ENCODE data around the gene YAP1.

YAP1 gene

DNA sequence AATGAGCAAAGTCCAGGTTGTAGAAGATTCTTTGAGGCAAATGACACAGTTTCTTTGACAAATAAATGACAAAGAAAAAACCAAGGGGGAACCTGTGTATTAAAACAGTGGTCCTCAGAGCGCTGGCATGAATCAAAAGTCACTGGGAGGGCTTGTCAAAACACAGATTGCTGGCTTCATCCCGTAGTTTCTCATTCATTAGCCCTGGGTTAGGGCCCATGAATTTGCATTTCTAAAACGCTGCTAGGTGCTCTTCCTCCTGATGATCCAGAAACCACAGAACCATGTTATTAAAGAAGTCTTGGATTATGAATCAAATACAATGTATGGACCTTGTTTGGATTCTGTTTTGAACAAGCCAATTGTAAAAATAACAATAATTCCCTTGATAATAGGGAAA is 92.7 kb downstream of the YAP1 start:
- DNase-seq = no peak

DNA sequence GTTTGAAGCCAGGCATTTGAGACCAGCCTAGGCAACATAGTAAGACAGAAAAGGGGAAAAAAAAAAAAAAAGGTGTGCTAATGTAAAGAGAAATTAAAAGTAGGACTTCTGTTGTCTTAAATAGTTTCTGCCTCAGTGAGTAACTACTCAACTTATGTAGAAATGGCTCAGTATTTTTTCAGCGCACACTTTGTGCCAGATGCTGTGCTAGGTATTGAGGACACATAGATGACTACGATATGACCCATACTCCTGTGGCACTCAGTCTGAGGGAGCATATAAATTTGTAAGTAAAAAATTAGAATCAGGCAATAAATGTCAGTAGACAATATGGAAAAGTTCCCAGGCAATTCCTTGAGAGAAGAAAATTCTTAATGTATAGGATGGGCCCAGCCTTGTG is 93.9 kb downstream of the YAP1 start:
- DNase-seq = no peak

DNA sequence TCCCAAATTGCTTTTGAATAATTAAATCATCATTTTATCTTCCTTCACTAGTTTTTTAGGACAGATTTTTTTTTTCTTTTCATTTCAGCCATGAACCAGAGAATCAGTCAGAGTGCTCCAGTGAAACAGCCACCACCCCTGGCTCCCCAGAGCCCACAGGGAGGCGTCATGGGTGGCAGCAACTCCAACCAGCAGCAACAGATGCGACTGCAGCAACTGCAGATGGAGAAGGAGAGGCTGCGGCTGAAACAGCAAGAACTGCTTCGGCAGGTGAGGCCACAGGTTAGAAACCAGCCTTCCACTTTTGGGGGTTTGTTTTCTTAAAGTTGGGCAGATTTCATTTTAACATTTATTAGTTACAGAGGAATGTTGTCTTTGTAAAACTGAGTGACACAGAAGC is 95.6 kb downstream of the YAP1 start:
- DNase-seq = no peak

DNA sequence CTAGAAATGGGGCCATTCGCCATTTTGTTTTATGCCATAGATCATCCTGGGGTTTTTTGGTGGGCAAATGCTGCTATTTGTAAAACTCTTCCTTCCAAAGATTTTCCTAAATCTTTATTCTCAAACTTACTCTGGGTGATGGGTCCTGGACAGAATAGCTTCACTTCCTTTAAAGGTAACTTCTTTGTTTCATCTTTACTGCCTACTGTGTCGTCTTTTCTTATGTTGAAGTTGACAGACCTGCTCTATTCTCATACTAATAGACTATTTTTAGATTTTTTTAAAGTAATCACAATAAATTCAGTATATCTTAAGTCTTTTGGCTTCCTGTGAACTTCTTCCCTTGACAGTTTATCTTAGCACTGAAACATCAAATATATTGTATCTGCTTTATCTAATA is 98.6 kb downstream of the YAP1 start:
- DNase-seq = no peak

DNA sequence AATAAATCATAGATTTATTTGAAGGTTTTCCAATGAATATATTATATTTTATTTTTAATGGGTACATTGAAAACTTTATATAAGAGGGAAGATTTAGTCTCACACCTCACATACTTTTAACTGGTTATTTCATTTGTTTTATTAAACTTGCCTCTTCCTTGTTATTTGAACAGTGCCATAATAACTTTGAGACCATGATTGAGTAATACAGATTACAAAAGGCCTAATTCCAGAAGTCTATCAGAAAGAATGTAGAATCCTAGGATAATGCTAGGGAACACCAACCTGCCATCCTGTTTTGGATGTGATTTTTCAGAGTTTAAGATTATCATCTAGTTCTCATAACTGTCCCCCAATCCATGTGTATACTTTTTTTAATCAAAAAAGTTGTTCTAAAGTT is 104.4 kb downstream of the YAP1 start:
- DNase-seq = no peak

DNA sequence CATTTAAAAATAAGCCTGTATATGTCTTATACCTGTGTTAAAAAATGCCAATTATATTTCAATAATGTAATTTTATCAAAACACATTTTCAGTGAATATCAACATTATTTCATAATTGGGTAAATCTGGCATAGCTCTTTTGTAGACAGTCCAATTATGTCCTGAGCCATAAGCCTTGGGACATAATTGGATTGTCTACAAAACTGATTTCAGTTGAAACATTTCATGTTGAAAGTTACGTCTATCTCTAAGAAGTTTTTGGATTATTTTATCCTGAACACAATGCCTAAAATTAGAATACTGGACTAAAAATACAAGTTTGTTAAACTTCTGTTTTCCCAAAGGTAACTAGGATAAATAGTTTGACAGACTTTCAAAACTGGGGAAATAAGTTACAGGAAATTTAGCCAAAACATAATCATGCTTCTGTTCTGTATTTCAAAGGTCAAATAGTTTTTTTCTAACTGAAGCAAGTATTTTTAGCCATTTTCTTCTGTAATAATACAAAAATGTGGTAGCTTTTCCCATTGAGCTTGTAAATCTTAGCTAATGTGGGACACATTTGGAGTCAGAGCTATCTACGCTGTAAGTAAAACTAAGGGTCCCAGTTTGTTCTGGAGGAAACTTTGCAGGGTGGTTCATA is 106.3 kb downstream of the YAP1 start:
- no peak for DNase-seq

DNA sequence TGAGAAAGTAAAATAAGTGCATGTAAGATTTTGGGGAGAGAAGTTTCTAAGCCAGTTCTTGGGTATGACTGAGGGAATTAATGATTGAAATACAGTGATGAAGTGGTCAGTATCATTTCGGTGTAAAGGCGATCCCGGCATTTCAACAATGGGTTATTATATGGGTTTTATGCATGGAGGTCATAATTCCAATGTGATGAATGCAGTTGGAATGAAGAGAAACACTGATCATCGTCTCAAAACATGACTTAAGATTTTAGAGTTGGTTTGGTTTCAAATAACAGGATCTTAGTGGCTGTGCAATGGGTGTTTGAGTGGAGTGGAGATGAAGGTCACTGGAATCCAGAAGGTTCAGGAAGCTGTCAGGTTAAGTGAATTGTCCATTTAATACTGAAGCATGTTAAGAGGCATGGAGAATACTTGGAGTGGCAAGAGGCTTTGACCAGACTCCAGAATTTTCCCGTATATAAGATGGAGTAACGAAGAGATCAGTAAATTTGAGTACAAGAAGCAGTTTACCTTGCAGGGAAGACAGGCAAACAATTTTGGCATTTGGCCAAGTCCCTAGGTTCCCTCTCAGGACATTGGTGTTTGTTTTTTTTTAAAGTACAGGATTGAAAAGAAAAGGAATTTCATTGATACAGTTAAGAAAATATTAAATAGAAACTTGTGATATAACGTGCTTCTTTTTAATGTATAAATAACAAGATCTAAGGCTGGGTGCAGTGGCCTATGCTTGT is 110.7 kb downstream of the YAP1 start:
- no peak for DNase-seq

DNA sequence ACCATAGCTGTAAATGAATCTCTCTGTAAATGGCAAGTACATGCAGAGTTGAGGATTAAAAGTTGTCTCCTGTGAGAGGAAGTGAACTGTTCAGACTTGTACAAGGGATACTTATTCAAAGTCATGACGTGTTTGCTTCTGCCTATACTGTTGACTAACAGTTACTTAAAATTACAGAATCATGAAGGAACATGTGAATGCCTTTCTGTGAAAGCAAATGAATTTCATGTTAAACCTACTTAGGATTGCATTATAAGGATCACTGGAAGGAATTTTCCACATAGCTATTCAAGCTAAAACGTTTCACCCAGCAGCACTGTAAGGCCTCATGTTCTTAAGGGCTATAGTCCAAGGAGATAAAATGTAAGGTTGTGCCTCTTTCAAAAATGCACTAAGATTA is 113.6 kb downstream of the YAP1 start:
- no peak for DNase-seq

DNA sequence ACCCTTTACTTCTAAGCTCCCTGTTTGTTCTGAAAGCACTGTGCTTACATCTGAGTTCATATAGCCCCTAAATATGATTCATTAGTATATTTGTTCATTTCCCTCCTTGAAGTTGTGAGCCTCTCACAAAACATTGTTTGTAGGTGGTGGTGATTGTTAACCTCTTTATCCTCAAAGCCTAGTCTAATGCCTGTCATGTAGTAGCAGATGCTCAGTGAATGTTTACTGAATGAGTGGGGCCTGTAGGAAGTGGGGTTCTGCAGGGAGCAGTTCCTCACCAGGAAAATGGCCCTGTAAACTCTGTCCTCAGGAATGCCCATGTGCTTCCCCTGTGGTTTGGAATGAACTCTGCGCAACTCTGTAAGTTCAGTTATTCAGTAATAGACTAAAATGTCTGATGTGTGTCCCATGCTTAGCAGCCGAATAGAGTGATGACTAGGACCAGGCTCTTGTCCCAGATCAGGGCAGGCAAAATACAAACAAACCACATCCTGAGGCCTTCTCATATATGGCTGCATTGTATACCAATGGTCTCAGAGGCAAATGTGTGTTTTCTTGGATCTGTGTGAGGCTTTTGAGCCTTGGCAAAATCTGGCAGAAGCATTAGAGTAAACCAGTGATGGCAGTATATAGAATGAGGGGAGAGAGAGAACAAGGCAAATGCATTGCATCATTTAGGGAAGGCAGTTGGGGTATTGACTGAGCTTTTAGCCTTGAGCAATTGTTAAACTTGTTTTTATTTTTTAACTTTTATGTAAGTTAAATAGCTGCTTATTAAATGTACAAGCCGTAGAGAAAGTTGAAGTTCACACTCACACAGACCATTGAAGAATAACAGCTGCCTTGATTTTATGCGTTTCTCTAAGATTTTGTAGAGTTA is 115.7 kb downstream of the YAP1 start:
- DNase-seq = no peak

DNA sequence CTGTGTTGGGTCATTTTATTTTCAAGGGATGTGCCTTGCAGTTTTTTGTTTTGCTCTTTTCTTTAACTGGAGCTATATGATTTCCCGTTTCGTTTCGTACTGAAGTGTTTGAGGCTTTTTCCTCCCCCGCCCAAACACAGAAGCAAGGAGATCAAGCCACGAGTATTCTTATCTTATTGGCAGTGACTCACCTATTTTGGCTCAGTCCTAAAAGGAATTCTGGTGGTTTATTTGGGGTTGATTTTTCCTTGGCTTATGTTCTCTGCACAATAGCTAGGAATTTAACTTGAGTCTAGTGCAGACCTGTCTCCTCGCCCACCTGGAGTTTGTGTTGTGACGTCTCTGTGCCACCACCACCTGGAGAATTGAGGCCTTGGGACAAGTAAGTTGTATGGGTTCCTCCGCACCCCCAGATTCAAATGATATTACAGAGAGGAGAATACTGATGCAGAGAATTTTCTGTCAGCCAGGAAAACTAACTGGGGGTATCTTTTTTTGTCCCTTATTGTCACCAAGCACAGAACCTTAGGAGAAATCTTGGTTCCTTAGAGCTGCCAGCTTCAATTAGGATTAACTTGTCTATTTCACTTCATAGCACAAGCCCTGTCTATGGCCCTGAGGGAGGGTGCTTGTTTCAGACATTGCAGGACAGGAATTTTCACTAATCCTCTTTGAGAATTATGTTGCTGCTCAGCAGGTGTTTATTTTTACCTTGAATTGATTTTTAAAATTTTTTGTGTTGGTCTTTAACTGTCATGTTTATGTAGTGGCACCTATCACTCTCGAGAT is 116.6 kb downstream of the YAP1 start:
- no peak for DNase-seq

DNA sequence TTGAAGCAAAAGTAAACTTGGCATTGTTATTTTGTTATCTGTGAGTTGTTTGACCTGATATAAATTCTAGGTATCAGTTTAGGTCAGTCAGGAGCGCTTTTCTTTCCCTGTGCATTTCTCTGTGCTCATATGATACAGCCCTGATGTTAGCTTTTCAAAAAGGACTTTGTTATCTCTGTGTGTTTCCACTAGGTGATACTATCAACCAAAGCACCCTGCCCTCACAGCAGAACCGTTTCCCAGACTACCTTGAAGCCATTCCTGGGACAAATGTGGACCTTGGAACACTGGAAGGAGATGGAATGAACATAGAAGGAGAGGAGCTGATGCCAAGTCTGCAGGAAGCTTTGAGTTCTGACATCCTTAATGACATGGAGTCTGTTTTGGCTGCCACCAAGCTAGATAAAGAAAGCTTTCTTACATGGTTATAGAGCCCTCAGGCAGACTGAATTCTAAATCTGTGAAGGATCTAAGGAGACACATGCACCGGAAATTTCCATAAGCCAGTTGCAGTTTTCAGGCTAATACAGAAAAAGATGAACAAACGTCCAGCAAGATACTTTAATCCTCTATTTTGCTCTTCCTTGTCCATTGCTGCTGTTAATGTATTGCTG is 119.4 kb downstream of the YAP1 start:
- DNase-seq = no peak

DNA sequence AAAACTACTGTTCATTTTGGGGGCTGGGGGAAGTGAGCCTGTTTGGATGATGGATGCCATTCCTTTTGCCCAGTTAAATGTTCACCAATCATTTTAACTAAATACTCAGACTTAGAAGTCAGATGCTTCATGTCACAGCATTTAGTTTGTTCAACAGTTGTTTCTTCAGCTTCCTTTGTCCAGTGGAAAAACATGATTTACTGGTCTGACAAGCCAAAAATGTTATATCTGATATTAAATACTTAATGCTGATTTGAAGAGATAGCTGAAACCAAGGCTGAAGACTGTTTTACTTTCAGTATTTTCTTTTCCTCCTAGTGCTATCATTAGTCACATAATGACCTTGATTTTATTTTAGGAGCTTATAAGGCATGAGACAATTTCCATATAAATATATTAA is 119.9 kb downstream of the YAP1 start:
- no peak for DNase-seq

DNA sequence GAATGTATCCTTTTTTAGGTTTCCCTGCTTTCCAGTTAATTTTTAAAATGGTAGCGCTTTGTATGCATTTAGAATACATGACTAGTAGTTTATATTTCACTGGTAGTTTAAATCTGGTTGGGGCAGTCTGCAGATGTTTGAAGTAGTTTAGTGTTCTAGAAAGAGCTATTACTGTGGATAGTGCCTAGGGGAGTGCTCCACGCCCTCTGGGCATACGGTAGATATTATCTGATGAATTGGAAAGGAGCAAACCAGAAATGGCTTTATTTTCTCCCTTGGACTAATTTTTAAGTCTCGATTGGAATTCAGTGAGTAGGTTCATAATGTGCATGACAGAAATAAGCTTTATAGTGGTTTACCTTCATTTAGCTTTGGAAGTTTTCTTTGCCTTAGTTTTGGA is 120.7 kb downstream of the YAP1 start:
- DNase-seq = no peak

DNA sequence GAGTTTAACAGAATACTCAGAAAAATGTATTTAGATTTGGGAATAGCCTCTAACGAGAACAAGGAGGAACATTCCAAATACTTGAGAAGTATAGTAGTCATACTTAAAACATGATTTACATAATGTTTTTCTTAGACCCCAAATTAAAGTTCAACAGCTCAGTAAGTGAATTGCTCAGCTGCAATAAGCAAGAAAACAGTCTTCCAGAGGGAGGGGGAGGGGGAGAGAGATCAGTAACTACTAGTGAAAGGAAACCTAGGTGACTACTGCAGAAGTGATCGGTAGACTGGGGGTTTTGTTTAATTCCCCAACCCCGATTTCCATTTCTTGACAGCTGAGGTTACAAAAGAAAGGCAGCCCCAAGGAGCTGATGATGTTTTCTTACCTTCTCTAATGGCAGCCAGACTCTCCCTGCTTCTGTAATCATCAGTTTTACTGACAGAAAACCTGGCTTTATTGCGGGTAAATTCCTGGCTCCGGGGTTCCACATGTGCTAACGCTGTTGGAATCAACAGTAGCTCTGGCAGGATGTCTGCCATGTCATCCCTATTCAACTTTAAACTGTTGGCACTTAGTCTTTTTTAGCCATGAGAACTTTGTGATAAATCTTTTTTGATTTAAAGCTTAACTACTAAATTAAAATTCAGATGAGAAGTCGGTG is 124.7 kb downstream of the YAP1 start:
- DNase-seq = no peak

DNA sequence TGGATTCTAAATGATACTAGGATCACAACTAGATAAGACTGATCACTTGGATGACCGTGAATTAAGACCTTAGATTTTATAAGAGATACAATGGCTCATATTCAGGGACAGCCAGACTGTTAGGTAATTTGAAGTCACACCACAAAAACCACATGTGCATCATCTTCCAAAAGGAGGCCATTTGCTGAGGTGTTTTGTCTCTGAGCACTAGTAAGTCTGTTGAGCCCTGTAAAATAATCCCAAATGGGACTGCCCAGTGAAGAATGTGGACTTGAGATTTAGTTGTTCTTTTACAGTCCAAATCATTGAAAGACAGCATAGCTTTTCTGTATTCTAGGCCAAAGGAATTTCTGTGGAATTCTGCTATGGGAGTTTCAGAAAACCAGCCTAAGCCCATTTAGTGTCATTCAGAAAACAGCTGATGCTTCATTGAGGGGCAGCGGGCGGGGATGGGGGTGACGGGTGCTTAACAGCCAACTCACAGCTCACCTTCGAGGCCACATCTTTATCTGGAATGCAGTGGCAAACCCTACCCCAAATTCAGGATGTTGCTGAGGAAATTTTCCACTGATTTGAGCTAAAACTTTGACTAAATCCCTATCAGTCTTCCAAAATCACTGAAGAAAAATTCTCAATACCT is 127.0 kb downstream of the YAP1 start:
- DNase-seq = no peak

DNA sequence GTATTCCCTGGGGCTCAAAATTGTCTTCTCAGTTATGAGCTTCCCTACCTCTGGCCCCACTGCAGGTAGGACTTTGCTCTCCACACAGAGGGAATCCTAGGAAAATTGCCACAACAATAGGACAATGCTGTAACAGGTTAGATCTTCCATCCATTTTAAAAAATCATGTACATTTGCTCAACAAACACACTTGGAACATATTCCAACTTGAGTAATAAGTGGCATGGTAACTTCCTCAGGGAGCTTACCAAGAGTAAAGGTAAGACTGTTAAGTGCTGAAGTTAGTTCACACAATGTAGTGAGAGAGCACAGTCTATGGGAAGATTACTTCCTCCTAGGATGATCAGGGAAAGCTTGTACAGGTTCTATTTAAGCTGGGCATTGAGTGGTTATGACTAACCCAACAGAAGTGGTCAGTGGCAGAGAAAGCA is 128.2 kb downstream of the YAP1 start:
- no peak for DNase-seq

DNA sequence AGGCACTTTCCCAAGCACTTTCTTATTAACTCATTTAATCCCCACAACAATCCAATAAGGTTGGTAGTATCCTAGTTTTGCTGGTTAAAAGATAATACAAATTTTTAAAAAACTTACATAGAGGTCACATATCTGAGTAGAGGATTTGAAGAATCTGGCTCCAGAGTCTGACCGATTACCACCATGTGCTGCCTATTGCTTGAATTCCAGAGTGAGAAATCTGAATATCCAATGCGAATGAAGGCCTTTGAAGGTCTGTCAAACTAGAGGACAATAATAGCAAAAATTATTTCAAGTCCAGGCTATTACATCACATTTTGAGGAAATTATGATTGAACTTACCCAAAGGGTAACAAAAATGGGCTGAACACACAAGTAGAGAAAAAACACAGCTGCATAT is 129.2 kb downstream of the YAP1 start:
- DNase-seq = no peak

DNA sequence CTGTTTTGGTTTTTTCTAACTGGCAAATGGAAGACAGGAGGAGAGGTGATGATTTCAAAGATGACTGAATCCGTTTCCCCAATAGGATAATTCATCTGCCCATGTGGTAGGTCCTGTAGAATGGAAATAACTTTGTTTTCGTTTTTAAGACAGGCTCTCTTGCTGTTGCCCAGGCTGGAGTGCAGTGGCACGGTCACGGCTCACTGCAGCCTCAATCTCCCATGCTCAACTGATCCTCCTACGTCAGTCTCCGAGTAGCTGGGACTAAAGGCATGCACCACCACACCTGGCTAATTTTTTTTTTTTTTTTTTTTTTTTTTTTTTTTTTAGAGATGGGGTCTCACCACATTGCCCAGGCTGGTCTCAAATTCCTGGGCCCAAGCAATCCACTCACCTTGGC is 129.7 kb downstream of the YAP1 start:
- no peak for DNase-seq

DNA sequence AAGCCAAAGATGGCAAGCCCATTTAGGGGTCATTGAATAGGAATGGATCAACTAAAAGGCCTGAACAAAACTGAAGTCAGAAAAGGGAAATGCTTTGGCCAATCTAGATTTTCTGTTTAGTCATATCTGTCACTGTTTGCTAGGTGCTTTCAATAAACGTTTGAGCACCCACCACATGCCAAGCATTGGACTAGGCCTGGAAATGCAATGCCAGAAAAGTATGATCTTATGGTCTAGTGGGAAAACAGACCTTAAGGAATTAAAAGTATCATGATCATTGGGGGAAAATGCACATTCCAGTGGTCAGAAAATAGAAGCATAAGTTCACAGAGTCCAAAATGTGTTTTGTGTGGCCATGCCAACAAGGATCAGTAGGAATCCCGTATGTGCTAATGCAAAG is 130.3 kb downstream of the YAP1 start:
- no peak for DNase-seq

DNA sequence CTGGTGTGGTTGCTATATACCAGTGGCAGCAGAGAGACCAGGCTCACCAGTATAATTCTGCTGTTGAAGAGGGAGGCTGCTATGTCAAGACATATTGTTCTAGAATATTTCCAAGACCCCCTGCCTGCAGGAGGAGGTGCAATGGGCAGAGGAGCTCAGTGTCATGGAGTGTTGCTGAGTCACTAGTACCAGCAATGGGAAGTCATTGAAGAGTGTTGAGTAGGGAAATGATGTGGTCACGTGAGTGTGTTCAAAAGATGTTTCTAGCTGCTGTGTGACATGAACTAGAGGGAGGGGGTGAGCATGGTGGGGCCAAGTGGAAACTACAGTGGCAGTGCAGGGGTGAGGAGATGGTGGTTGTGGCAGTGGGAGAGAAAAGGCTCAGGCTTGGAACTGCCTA is 130.8 kb downstream of the YAP1 start:
- DNase-seq = no peak

DNA sequence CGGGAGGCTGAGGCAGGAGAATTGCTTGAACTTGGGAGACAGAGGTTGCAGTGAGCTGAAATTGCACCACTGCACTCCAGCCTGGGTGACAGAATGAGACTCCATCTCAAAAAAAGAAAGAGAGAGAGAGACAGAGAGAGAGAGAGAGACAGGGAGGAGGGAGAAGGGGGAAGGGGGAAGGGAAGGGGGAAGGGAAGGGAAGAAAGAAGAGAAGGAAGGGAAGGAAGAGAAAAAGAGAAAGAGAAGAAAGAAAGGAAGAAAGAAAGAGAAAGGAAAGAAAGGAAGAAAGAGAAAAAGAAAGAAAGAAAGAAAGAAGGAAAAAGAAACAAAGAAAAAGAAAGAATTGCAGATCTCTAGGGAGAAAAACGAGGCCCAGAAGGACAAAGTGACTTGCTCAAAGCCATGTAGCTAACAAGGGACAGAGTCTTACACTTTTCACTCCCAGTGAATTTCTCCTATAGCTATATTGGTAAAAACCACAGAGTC is 133.2 kb downstream of the YAP1 start:
- DNase-seq = no peak

Measured in activated CD4-positive, alpha-beta T cell treated with anti-CD3 and anti-CD28 coated beads, Interleukin-2, Interleukin-6, amounts not matched to agents 100 ng/mL and 50 ng/mL, durations not matched to agents 16 hours and 8 hours (primary cell).